Measurements from ENCODE around the gene CCDC88C.

DNA sequence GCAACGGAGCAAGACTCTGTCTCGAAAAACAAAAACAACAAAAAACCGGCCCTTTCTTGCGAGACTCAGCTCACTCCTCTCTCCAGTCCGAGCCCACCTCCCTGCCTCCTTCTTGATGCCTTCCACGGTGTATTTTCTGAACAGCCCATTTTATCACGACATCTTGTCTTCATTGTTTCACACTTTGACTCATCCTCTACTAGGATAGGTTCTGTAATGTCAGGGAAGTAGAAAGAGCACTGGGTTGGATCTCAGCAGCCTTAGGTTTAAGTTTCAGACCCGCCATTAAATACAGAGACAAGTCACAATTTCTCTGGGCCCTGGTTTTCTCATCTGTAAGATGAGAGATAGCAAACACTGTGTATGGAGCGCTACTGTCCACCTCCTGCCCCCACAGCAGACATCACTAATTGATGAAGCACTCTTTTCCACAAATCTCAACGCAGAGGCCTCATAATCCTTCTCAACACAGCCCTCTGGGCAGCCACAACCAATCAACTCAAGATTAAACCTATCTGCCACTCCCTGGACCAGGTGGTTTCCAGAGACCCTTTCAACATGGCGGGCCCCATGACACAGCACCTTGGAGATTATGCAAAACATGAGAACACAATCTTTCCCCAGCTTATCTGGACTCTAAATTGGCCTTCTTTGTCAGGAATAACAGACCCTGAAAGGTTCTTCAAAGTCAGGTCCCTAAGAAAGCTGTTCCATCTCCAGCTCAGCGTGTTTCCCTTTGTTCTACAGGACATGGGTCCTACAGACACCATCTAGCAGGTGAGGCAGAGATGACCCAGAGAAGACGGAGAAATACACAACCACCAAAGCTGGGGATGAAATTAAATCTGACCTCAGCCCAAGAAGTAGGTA is 35.6 kb downstream of the CCDC88C start:
- TF ChIP-seq, protein P1, sequence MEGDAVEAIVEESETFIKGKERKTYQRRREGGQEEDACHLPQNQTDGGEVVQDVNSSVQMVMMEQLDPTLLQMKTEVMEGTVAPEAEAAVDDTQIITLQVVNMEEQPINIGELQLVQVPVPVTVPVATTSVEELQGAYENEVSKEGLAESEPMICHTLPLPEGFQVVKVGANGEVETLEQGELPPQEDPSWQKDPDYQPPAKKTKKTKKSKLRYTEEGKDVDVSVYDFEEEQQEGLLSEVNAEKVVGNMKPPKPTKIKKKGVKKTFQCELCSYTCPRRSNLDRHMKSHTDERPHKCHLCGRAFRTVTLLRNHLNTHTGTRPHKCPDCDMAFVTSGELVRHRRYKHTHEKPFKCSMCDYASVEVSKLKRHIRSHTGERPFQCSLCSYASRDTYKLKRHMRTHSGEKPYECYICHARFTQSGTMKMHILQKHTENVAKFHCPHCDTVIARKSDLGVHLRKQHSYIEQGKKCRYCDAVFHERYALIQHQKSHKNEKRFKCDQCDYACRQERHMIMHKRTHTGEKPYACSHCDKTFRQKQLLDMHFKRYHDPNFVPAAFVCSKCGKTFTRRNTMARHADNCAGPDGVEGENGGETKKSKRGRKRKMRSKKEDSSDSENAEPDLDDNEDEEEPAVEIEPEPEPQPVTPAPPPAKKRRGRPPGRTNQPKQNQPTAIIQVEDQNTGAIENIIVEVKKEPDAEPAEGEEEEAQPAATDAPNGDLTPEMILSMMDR (optimal IDR thresholded peaks at IDR 0.05 in 1 of 3, IDR thresholded peaks at IDR 0.05 in 1 of 3, conservative IDR thresholded peaks at IDR 0.05 in 1 of 3; ENCODE audit: extremely low read depth in 1 of 3, insufficient read depth in 2 of 3, low read length in 3 of 3) = no peak
- TF ChIP-seq EZH2 (IDR thresholded peaks at IDR 0.05; ENCODE audit: low read length) = no peak

Data from keratinocyte (primary cell).